GM18526 (cell line): ENCODE measurements around the gene OR10A6.

Experiments used
- POLR2A ChIP-seq: IDR thresholded peaks from 3 replicates; pipeline ENCODE4 v1.6.1; 2011; ENCODE audit not compliant: insufficient read length; ENCODE audit errors: extremely low read depth

The OR10A6 gene, protein sequence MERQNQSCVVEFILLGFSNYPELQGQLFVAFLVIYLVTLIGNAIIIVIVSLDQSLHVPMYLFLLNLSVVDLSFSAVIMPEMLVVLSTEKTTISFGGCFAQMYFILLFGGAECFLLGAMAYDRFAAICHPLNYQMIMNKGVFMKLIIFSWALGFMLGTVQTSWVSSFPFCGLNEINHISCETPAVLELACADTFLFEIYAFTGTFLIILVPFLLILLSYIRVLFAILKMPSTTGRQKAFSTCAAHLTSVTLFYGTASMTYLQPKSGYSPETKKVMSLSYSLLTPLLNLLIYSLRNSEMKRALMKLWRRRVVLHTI

DNA sequence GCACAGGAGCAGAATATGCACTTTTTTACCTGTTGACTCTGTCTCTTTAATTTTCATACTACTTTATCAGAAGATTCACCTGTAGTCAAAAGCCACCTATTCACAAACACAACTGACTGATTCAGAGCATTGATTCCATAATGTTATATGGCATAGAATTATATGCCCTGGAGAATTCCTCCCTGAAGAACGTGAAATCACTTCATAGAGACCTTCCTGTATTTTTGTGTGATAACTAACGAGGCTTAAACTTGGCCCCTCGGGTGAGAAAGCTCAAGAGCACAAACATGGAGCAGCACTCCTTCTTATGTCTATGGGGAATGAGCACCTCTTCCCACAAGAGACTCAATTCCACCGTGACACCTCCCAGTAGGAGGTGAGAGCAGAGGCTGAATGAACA, at the start of gene OR10A6:
Gene OR10A6 (minus strand): TSS at position 101 of the 400 bp plus-strand sequence. CDS start 2,606 bp downstream, outside the sequence.
- TF ChIP-seq POLR2A = no peak

DNA sequence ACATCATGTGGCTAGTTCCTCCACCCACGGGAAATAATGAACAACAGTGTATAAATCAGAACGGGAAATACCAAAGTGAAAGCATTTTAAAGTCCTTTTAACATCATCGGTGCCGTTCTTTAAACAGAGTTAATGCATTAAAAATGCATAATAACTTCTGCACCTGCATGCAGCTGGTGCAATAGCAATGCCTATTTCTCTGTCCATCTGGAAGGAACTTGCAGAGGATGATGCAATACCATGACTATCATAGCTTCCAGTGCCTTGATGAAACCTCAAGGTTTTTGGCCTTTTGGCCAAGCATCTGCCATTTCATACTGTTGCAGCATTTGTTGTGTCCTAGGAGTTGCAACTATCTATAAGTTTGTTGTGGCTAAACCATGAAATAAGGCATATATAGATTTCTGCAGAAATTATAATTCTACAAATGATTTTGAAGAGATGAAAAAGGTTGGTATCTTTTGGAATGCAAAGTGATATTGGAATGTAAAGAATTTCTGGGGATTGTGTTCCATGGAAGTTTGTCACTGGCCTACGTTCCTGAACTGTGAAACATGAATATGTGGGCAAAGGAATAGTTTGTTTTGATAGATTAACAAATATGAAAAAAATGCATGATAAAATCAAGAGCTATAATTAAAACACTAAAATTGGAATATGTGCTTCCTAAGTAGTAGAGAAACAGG, 46.3 kb upstream of the OR10A6 start:
- TF ChIP-seq POLR2A = no peak

DNA sequence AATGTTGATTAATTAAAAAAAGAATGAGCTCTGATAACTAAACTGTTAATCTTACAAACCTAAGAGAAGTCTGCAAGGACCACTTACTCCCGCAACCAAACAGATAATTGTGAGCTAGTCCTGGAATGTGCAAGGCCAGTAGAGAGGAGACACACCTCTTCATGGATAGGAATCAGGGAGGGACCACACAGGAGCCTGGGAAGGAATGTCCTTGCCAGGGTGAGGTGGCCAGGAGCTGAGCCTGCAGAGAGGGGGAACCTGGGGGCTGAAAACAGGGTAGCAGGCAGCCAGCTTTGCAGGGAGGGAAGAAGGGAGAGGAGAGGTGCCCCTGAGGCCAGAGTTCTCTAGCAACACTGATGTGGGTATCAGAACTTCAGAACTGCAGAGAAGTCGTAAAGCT, 43.6 kb upstream of the OR10A6 start:
- no peak for TF ChIP-seq POLR2A

DNA sequence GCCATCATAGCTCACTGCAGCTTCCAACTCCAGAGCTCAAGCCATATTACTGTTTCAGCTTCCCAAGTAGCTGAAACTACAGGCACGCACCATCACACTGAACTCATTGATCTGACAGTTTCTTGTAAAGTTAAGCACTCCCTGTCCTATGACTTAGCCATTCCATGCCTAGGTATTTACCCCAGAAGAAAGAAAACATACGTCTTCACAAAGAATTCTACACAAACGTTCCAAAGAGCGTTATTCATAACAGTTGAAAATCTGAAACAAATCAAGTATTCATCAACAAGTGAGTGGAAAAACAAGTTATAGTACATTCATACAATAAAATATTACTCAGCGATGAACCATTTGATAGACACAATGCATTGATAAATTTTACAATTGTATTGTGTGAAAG, 41.9 kb upstream of the OR10A6 start:
- no peak for TF ChIP-seq POLR2A

DNA sequence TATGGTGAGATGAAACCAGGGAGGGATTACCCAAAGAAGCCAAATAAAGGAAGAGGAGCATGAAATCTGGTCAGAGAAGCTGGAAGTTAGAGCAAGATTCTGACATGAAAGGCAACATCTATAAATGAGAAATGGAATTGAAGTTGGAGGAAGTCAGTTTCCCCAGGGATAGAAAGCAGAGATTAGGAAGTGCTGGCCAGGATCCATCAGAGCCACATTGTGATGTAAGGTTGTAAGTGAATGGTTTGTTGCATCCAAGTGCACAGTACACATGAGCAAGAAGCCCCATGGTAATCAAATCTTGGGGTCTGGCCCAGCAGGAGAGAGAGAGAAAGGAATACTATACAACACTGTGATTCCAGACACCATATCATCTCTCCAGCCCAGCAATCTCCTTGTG, 40.8 kb upstream of the OR10A6 start:
- no peak for TF ChIP-seq POLR2A

DNA sequence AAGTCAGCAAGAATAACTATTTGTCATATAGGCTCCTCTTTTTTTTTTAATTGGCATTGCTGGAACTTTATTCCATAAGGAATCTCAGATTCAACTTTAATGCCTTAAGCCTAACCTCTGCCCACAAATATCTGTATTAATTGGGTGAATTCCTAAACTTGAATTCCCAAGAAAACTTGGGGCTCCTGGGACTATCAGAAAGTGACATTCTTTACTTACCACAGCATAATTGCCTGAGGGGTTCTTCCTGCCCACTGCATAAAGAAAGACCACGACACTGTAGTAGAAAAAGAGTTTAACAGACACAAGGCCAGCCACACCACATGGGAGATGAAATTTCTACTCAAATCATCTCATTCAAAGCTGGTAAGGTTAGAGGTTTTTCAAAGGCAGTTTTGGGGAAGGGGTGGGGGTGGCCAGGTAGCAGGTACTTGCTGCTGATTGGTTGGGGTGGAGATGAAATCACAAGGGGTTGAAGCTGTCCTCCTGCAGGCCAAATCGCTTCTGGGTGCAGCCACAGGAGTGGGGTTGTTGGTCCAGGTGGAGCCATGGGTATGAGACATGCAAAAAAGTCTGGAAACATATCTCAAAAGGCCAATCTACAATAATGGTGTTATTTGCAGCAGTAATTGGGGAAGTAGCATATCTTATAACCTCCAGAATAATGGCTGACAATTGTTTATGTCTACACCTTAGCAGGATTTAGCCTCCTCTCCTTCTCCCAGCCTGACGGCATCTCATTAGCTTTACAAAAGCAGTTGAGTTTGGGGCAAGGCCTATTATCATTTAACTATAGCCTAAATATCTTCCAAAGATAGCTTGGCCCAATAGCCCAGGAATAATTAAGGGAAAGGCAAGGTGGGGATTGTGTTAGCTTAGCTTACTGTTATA, 38.9 kb upstream of the OR10A6 start:
- no peak for TF ChIP-seq POLR2A

DNA sequence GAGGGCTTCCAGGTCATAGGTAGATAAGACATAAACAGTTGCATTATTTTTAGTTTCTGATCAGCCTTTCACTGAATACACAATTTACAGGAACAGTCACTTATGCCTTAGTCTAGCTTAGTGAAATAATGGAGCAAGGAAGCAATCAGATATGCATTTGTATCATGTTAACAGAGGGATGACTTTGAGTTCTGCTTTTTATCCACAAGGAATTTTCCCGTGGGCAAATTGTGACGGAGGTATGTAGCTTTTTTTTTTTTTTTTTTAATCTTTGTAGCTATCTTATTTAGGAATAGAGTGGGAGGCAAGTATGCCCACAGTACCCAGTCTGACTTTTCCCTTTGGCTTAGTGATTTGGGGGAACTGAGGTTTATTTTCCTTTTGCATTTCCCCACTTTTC, 37.6 kb upstream of the OR10A6 start:
- no peak for TF ChIP-seq POLR2A

DNA sequence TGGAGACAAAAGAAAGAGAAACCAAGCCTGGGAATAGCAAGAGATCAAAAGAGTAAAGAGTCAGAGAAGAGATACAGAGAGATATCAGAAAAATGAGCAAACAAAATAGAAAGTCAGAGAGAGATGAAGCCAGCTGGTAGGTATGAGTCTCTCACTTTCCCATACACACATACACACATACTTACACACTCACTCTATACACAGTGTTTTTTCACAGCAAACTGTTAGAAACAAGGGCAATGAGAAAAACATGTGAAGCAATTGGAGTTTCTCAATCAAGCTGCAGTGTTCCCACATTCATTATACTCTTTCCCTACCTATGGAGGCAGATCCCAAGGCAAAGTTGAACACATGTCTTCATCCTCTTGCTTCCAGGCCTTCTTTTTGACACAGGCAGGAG, 36.8 kb upstream of the OR10A6 start:
- no peak for TF ChIP-seq POLR2A

DNA sequence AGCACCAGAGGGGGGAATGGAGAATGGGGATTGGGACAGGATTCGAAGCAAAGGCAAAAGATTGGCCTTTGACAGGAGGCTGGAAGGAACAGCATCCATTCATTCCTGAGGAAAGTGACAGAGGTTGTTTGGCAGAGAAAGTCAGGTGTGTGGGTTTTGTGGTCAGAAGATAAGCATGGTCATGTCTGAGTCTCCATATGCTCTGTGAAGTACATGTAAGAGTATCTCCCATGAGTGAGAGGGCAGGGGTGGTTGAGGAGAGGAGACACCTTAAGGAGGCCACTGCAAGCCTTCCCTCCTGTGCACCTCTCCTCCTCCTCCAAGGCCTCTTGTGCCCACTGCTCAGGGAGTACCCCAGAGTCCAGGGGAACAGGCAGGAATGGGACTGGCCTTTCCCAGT, 36.0 kb upstream of the OR10A6 start:
- no peak for TF ChIP-seq POLR2A

DNA sequence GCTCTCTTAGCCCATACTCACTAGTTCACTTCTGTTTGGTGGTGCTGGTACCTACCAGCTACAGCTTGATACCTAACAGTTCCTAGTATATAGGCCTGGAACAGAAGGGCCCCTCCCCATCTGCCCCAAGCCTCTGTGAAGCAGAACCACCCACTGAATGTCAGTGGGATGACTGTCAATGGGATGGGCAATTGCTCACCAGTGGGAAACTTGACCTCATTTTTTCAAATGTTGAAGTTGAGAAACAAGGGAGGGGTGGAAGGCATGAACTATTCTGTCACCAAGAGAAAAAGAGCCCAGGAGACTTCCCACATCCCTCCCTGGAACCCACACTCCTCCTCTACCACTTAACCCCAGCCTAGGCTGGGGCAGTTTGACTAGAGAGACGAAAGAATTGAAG, 34.3 kb upstream of the OR10A6 start, which contains the start of gene NLRP10:
Gene NLRP10 (minus strand): TSS at position 62 of the 400 bp plus-strand sequence. CDS start 1,952 bp downstream, outside the sequence.
- TF ChIP-seq POLR2A = no peak

DNA sequence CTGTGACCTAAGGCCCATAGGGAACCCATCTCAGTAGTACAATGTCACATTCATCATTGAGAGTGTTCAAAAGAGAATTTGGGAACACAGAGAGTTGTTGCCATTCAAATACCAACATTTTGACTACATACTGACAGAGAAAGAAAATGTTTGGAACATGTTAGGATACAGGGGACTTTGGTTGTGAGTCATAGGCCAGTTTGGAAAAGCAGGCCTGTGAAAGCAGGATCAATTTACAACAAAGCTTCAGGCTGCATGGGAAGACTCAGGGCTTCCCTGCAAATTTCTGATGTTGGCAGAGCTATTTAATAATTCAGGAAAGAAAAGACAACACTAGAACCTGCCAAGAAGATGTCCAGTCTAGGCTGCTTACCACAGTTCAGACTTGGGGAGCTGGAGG, 33.8 kb upstream of the OR10A6 start:
- no peak for TF ChIP-seq POLR2A

DNA sequence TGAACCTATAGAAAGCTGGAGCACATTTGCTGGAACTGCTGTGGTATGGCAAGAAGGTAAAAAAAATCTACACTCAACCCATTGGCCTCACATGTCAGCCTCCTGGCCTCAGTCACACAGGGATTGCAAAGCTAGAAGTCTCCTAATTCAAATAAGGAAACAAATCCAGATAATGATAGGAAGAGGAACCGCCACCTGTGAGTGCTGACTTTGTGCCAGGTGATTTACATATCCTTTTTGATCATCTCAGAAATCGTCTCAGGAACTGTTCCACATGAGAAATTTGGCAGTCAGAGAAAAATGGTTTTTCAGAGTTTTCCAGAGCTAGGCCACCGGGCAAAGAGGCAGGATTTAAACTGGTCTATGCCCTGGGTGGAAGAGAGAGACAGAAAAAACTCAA, 33.2 kb upstream of the OR10A6 start:
- no peak for TF ChIP-seq POLR2A

DNA sequence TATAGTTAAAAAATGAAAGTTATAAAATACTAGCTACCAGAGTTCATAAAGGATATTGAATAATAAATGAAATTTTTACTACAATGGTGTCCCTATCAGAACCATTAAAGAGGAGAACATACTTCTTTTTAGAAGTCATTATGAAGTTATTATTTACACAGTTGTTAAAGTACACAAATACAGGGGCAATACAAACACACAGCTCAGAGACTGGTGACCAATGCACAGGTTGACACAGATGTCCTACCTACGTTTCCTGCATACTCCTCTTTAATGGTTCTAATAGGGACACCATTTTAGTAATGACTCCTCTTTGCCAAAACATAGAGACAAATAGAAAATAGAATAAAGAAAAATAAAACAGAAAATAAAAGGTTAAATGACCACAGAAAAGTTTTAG, 24.1 kb upstream of the OR10A6 start:
- no peak for TF ChIP-seq POLR2A

DNA sequence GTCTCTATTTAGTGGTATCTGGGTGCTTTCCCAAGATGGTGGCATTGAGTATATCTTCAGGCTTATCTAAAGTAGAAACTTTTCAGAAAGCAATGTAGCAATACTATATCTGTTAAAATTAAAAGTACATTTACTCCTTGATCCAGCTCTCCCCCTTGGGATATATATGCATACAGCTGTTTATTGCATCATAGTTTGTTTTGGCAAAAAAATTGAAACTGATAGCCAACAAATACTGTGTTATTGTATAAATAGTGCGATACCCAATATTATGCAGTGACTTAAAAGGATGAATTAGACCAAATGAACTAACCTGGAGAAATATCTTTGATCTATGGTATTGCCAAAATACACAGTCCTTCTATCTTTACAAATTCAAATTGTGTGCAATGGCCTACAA, 18.9 kb upstream of the OR10A6 start:
- no peak for TF ChIP-seq POLR2A

DNA sequence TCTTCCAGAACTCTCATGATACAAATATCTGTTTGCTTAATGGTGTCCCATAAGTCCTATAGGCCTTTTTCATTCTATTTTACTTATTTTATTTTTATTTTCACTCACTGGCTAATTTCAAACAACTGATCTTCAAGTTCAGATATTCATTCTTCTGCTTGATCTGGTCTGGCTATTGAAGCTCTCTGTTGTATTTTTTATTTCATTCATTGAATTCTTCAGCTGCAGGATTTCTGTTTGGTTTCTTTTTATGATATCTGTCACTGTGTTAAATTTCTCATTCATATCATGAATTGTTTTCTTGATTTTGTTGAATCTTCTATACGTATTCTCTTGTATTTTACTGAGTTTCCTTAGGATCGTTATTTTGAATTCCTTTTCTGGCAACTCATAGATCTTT, 13.1 kb upstream of the OR10A6 start:
- TF ChIP-seq POLR2A = no peak

DNA sequence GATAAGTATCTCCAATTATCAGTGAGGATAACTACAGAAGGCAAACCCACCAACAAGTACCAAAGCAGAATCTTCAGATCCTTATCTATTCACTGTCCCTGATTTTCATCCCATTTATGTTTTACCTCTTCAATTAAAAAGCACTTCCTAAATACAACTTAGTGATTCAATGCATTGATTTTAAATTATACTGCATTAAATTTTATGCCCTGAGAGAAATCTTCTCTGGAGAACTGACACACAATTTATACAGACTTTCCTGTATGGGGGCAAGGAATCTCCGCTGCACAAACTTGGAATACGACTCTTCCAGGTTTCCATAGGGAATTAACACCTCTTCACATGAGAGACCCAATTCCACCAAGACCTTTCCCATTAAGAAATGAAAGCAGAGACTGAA, 10.5 kb upstream of the OR10A6 start, which contains the start of gene OR10A3:
Gene OR10A3 (minus strand): TSS at position 101 of the 400 bp plus-strand sequence. CDS start 2,188 bp downstream, outside the sequence.
- TF ChIP-seq POLR2A = no peak
